Measurements from ENCODE around the gene TNN. TPM values are rescaled to one million over a fixed set of nuclear protein-coding genes. Genes with fewer than 3 reads are reported as not detected.

TNN gene
- polyA plus RNA-seq, 1 donor from 2014 or later, result not detected

Small RNA genes within 50 kb of the gene (small RNA-seq; reads per million reads assigned to genes)
- 0 to 1.2 (median 0) reads per million in 3 experiments for gene RF00019

Other genes with a start within 250 kb of the TNN start
- 177 and 484 TPM in 2 replicates for gene CACYBP, start 67.9 kb upstream of the TNN start, polyA plus RNA-seq
- gene MRPS14, start 44.4 kb upstream of the TNN start, polyA plus RNA-seq, result 49.5 and 54.3 TPM in 2 replicates
- not detected in 2 replicates for gene KIAA0040, start 124.9 kb downstream of the TNN start, polyA plus RNA-seq